H9 (cell line): ENCODE measurements around the gene TTC7B. TPM values are rescaled to one million over a fixed set of nuclear protein-coding genes. Genes with fewer than 3 reads are reported as not detected.

Experiments used
- DNase-seq: peaks from one replicate; pipeline ENCODE4 v3.0.0-alpha.2; 2017
- H2AFZ ChIP-seq: one replicate; pipeline ENCODE4 v1.6.1; 2013; ENCODE audit warnings: mild to moderate bottlenecking, low read length, control low read depth, moderate library complexity
- H2AK5ac ChIP-seq: 2 replicates; pipeline ENCODE4 v1.6.1; 2013; ENCODE audit warnings: low read length, control low read depth, mixed read lengths; ENCODE audit not compliant: insufficient read length
- H2BK120ac ChIP-seq: one replicate; pipeline ENCODE4 v1.6.1; 2013; ENCODE audit warnings: low read depth, mild to moderate bottlenecking, low read length, control low read depth, inconsistent platforms; ENCODE audit not compliant: poor library complexity, severe bottlenecking
- H2BK12ac ChIP-seq: 2 replicates; pipeline ENCODE4 v1.6.1; 2013; ENCODE audit warnings: low read length, control low read depth, mixed read lengths, low read depth; ENCODE audit not compliant: insufficient read length
- H2BK15ac ChIP-seq: 2 replicates; pipeline ENCODE4 v1.6.1; 2013; ENCODE audit warnings: low read depth, low read length, control low read depth
- H2BK20ac ChIP-seq: one replicate; pipeline ENCODE4 v1.6.1; 2013; ENCODE audit warnings: low read depth, mild to moderate bottlenecking, low read length, control low read depth, inconsistent platforms; ENCODE audit not compliant: poor library complexity, severe bottlenecking
- H2BK5ac ChIP-seq: 2 replicates; pipeline ENCODE4 v1.6.1; 2013; ENCODE audit warnings: low read length, control low read depth, mixed read lengths; ENCODE audit not compliant: insufficient read length
- H3K14ac ChIP-seq: 2 replicates; pipeline ENCODE4 v1.6.1; 2013; ENCODE audit warnings: low read length, control low read depth; ENCODE audit not compliant: insufficient read depth
- H3K18ac ChIP-seq: 2 replicates; pipeline ENCODE4 v1.6.1; 2013; ENCODE audit warnings: low read depth, mild to moderate bottlenecking, mixed read lengths, low read length, control low read depth; ENCODE audit not compliant: insufficient read length
- H3K23ac ChIP-seq: 2 replicates; pipeline ENCODE4 v1.6.1; 2013; ENCODE audit warnings: low read length, control low read depth, mixed read lengths, low read depth; ENCODE audit not compliant: insufficient read length
- H3K23me2 ChIP-seq: 2 replicates; pipeline ENCODE4 v1.6.1; 2013; ENCODE audit warnings: low read depth, mild to moderate bottlenecking, mixed read lengths, low read length, control low read depth; ENCODE audit not compliant: insufficient read length, poor library complexity, severe bottlenecking
- H3K27ac ChIP-seq: 2 replicates; pipeline ENCODE4 v1.5.1; 2013; ENCODE audit warnings: low read length, control low read depth, mixed read lengths, low read depth; ENCODE audit not compliant: insufficient read length
- H3K27me3 ChIP-seq: 2 replicates; pipeline ENCODE4 v1.6.1; 2013; ENCODE audit warnings: low read length, control low read depth, inconsistent platforms; ENCODE audit not compliant: insufficient read depth
- H3K4ac ChIP-seq: 2 replicates; pipeline ENCODE4 v1.6.1; 2013; ENCODE audit warnings: low read depth, mild to moderate bottlenecking, control low read depth, inconsistent platforms, low read length, moderate library complexity
- H3K4me1 ChIP-seq: 2 replicates; pipeline ENCODE4 v1.6.1; 2013; ENCODE audit warnings: low read length, control low read depth, inconsistent platforms; ENCODE audit not compliant: insufficient read depth
- H3K4me2 ChIP-seq: 2 replicates; pipeline ENCODE4 v1.6.1; 2013; ENCODE audit warnings: low read length, control low read depth, mixed read lengths; ENCODE audit not compliant: insufficient read length, insufficient read depth
- H3K56ac ChIP-seq: 2 replicates; pipeline ENCODE4 v1.6.1; 2013; ENCODE audit warnings: low read depth, mild to moderate bottlenecking, mixed read lengths, low read length, control low read depth; ENCODE audit not compliant: insufficient read length
- H3K79me1 ChIP-seq: 2 replicates; pipeline ENCODE4 v1.6.1; 2013; ENCODE audit warnings: low read depth, mild to moderate bottlenecking, moderate library complexity, low read length, control low read depth, inconsistent platforms; ENCODE audit not compliant: insufficient read depth, poor library complexity, severe bottlenecking
- H3K79me2 ChIP-seq: 2 replicates; pipeline ENCODE4 v1.6.1; 2013; ENCODE audit warnings: low read length, control low read depth, inconsistent platforms; ENCODE audit not compliant: insufficient read depth
- H3K9ac ChIP-seq: 2 replicates; pipeline ENCODE4 v1.6.1; 2013; ENCODE audit warnings: low read length, control low read depth, mixed read lengths; ENCODE audit not compliant: insufficient read length; ENCODE audit errors: extremely low read depth
- H3K9me3 ChIP-seq: one replicate; pipeline ENCODE4 v1.6.1; 2013; ENCODE audit warnings: low read depth, low read length, inconsistent platforms; ENCODE audit not compliant: control insufficient read depth
- H3T11ph ChIP-seq: one replicate; pipeline ENCODE4 v1.6.1; 2013; ENCODE audit warnings: mild to moderate bottlenecking, low read length, control low read depth, inconsistent platforms
- H4K20me1 ChIP-seq: one replicate; pipeline ENCODE4 v1.6.1; 2013; ENCODE audit not compliant: control insufficient read depth, insufficient read length, insufficient read depth
- H4K5ac ChIP-seq: 2 replicates; pipeline ENCODE4 v1.6.1; 2013; ENCODE audit warnings: low read depth, mild to moderate bottlenecking, mixed read lengths, low read length, control low read depth; ENCODE audit not compliant: insufficient read length
- H4K8ac ChIP-seq: replicated peaks from 2 replicates; pipeline ENCODE4 v1.6.1; 2013; ENCODE audit warnings: low read length, control low read depth, mixed read lengths, low read depth; ENCODE audit not compliant: insufficient read length
- H4K91ac ChIP-seq: 2 replicates; pipeline ENCODE4 v1.6.1; 2013; ENCODE audit warnings: low read depth, mild to moderate bottlenecking, moderate library complexity, mixed read lengths, low read length, control low read depth; ENCODE audit not compliant: insufficient read length
- H3K27ac Mint-ChIP-seq, 3 experiments: 2 replicates in 2 of 3; 3 replicates in 1 of 3; pipeline ENCODE4 v1.8.0; 2020 to 2021; ENCODE audit warnings: mixed read lengths in 3 of 3, mild to moderate bottlenecking in 1 of 3, moderate library complexity in 1 of 3
- H3K27me3 Mint-ChIP-seq: 2 replicates; pipeline ENCODE4 v1.8.0; 2021; ENCODE audit warnings: low read depth, mild to moderate bottlenecking, moderate library complexity, mixed read lengths
- H3K36me3 Mint-ChIP-seq, 3 experiments: 2 replicates in 2 of 3; 3 replicates in 1 of 3; pipeline ENCODE4 v1.8.0; 2020 to 2021; ENCODE audit warnings: low read depth in 3 of 3, mixed read lengths in 3 of 3; ENCODE audit not compliant: insufficient read depth in 1 of 3
- H3K4me1 Mint-ChIP-seq, 2 experiments: 2 replicates each; pipeline ENCODE4 v1.8.0; 2020; ENCODE audit warnings: mixed read lengths in 2 of 2
- H3K4me3 Mint-ChIP-seq, 2 experiments: 2 replicates in 1 of 2; 3 replicates in 1 of 2; pipeline ENCODE4 v1.8.0; 2020 to 2021; ENCODE audit warnings: mild to moderate bottlenecking in 2 of 2, mixed read lengths in 2 of 2, moderate library complexity in 1 of 2
- H3K9me3 Mint-ChIP-seq, 2 experiments: 2 replicates in 1 of 2; 3 replicates in 1 of 2; pipeline ENCODE4 v1.8.0; 2020; ENCODE audit warnings: mild to moderate bottlenecking in 2 of 2, mixed read lengths in 2 of 2, moderate library complexity in 1 of 2
- WGBS: extraction: QIAGEN DNeasy Blood & Tissue Kit; methylation state at CpG from one replicate; pipeline ENCODE4 v1.1.7; 2013; ENCODE audit warnings: missing lambda C conversion rate, low lambda C conversion rate, mixed read lengths; ENCODE audit not compliant: insufficient read length; ENCODE audit errors: extremely low coverage; 5-methylcytosine and 5-hydroxymethylcytosine counted together
- total RNA-seq: library from RNA; stranded (reverse); gene quantifications from 2 replicates; pipeline ENCODE4 v1.2.1, GENCODE V29; 2021
- TF ChIP-seq, protein P1 (sequence below): fragments of 200-600 bp; sonication (generic); conservative IDR thresholded peaks from 3 replicates; pipeline ENCODE4 v1.8.0; 2021; ENCODE audit warnings: antibody characterized with exemption, mild to moderate bottlenecking

Gene TTC7B
- total RNA-seq, 1 experiment from 2014 or later, result 33.7 TPM

DNA sequence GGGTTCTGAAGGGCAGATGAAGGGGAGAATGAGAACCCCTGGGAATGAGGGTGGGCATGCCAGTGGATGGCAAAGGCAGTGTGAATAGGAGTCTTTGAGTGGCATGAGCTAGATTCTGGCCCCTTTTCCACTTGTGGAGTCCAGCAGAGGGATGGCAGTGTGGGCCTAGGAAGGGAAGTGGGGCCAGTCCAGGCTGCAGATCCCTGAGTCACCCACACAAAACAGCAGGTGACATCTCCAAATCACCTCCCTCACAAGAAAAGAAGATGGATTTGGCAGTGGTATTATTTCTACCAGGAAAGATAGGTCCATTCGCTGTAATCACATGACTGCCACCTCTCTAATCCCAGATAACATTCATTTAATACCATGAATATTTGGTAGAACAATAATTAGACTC lies 151.3 kb downstream of the TTC7B start:
- H3K18ac ChIP-seq, result no peak overlapping the region
- no peaks in the 10 kb centered on the region for H3K9me3 ChIP-seq
- DNase-seq, result no peak
- no peak overlapping the region for H2AK5ac ChIP-seq
- H2BK120ac ChIP-seq, result no peak overlapping the region
- H4K20me1 ChIP-seq, result no peaks in the 10 kb centered on the region
- Mint-ChIP-seq H3K4me1 (peaks cover 20 to 25% of the 10 kb centered on the region in 2 experiments), H3K4me3 (no peak overlapping the region), H3K27me3 (no peaks in the 10 kb centered on the region), H3K36me3 (peaks cover 3 to 6% (median 4%) of the 10 kb centered on the region in 3 experiments), H3K9me3 (peaks cover 2 to 3% of the 10 kb centered on the region in 2 experiments; a peak in 3 of 5 replicates), H3K27ac (peak overlapping the region in 2 of 3 experiments; percentile 17 to 58; a peak in 2 of 7 replicates)
- no peaks in the 10 kb centered on the region for H3K27me3 ChIP-seq
- H3T11ph ChIP-seq, result no peak overlapping the region
- H2BK5ac ChIP-seq, result no peak overlapping the region
- H3K4me1 ChIP-seq, result no peaks in the 10 kb centered on the region; the same call in 1 of the 2 replicates
- H2BK20ac ChIP-seq, result no peak overlapping the region
- H3K4me2 ChIP-seq, result no peak overlapping the region
- H2BK15ac ChIP-seq, result no peak overlapping the region
- no peak overlapping the region for H2BK12ac ChIP-seq
- no peak overlapping the region for H3K9ac ChIP-seq
- H3K23me2 ChIP-seq, result no peaks in the 10 kb centered on the region
- no CpG with 5 or more reads among the region's 1 CpG for WGBS
- no peak overlapping the region for H2AFZ ChIP-seq
- H3K27ac ChIP-seq, result no peak overlapping the region
- H3K14ac ChIP-seq, result no peak overlapping the region
- H4K91ac ChIP-seq, result no peak overlapping the region
- no peak overlapping the region for H3K23ac ChIP-seq
- no peak overlapping the region for H4K8ac ChIP-seq
- H4K5ac ChIP-seq, result no peak overlapping the region
- H3K79me1 ChIP-seq, result no peaks in the 10 kb centered on the region
- H3K79me2 ChIP-seq, result no peaks in the 10 kb centered on the region
- no peak overlapping the region for H3K56ac ChIP-seq
- H3K4ac ChIP-seq, result no peak overlapping the region
- TF ChIP-seq, protein P1, sequence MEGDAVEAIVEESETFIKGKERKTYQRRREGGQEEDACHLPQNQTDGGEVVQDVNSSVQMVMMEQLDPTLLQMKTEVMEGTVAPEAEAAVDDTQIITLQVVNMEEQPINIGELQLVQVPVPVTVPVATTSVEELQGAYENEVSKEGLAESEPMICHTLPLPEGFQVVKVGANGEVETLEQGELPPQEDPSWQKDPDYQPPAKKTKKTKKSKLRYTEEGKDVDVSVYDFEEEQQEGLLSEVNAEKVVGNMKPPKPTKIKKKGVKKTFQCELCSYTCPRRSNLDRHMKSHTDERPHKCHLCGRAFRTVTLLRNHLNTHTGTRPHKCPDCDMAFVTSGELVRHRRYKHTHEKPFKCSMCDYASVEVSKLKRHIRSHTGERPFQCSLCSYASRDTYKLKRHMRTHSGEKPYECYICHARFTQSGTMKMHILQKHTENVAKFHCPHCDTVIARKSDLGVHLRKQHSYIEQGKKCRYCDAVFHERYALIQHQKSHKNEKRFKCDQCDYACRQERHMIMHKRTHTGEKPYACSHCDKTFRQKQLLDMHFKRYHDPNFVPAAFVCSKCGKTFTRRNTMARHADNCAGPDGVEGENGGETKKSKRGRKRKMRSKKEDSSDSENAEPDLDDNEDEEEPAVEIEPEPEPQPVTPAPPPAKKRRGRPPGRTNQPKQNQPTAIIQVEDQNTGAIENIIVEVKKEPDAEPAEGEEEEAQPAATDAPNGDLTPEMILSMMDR, result no peak
